Ascending aorta (tissue), 2 donors: ENCODE results near the gene UVSSA. TPM values are rescaled to one million over a fixed set of nuclear protein-coding genes. Genes with fewer than 3 reads are reported as not detected.

Source experiments
- DNase-seq, 2 donors: peaks; one replicate each; pipeline ENCODE4 v3.0.0-alpha.2; 2019; ENCODE audit warnings: low spot score in 2 of 2
- H3K27ac ChIP-seq, 2 donors: fragments of 200-600 bp; sonication (generic); one replicate each; pipeline ENCODE4 v1.5.1; 2016 to 2017; ENCODE audit warnings: mild to moderate bottlenecking in 1 of 2
- H3K27me3 ChIP-seq: fragments of 200-600 bp; sonication (generic); one replicate; pipeline ENCODE4 v1.5.1; 2017
- H3K36me3 ChIP-seq, 2 donors: fragments of 200-600 bp; sonication (generic); one replicate each; pipeline ENCODE4 v1.5.1; 2016
- H3K4me1 ChIP-seq, 2 donors: fragments of 200-600 bp; sonication (generic); one replicate each; pipeline ENCODE4 v1.5.1; 2016 to 2017; ENCODE audit warnings: mild to moderate bottlenecking in 1 of 2
- H3K4me3 ChIP-seq, 2 donors: fragments of 200-600 bp; sonication (generic); one replicate each; pipeline ENCODE4 v1.5.1; 2016 to 2017; ENCODE audit warnings: mild to moderate bottlenecking in 1 of 2
- H3K9me3 ChIP-seq, 2 donors: fragments of 200-600 bp; sonication (generic); one replicate each; pipeline ENCODE4 v1.5.1; 2016
- intact Hi-C: fragments of 100-400 bp; cut with DNase I; formaldehyde crosslinking; loops from one replicate; pipeline ENCODE4 v1.15.1; 2023
- total RNA-seq: library from RNA; depleted of rRNA; stranded (reverse); fragments of >200 nt; gene quantifications from one replicate; pipeline ENCODE4 v1.1.0, GENCODE V29; 2016
- TF ChIP-seq, protein P1 (sequence below), 3 experiments: fragments of 200-600 bp in 2 of 3; fragments of 450-650 bp in 1 of 3; sonication (generic) in 2 of 3; IDR thresholded peaks; one replicate each; pipeline ENCODE4 v1.5.1; 2016 to 2019; ENCODE audit warnings: antibody characterized with exemption in 3 of 3, mild to moderate bottlenecking in 1 of 3, moderate library complexity in 1 of 3

UVSSA gene
- total RNA-seq, 1 donor from 2014 or later = 56.9 TPM

DNA sequence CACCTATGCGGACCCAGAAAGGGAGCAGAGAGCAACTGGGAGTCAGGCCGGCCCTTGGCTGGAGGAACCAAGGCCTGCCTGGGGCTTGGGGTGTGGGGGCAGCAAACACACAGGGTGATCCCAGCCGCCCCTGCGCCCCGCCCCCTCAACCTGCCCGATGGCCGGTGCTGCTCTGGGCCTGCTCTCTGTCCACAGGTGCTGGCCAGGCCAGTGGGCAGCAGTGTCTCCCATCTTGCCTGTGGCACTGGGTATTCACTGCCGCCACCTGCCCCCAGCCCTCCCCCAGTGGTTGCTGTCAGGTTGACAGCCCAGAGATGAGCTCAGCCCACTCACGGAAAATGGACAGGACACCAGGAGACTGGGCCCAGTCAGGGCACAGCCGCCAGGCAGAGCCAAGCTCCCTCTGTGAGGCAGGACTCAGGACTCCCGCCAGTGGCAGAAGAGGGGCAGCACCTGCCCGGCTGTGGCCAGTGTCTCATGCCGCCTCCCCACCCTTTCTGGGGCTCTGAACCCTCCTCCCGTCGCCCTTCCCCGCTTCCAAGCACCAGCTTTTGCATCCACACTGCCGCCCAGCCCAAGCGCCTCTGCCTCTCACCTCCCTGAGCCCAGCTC, 54.5 kb downstream of the UVSSA start:
- H3K4me3 ChIP-seq = no peak overlapping the region
- TF ChIP-seq, protein P1, sequence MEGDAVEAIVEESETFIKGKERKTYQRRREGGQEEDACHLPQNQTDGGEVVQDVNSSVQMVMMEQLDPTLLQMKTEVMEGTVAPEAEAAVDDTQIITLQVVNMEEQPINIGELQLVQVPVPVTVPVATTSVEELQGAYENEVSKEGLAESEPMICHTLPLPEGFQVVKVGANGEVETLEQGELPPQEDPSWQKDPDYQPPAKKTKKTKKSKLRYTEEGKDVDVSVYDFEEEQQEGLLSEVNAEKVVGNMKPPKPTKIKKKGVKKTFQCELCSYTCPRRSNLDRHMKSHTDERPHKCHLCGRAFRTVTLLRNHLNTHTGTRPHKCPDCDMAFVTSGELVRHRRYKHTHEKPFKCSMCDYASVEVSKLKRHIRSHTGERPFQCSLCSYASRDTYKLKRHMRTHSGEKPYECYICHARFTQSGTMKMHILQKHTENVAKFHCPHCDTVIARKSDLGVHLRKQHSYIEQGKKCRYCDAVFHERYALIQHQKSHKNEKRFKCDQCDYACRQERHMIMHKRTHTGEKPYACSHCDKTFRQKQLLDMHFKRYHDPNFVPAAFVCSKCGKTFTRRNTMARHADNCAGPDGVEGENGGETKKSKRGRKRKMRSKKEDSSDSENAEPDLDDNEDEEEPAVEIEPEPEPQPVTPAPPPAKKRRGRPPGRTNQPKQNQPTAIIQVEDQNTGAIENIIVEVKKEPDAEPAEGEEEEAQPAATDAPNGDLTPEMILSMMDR (IDR thresholded peaks at IDR 0.05) = no peak
- H3K36me3 ChIP-seq = no peaks in the 10 kb centered on the region
- peak in 1 of 2 donors; percentile 41 for DNase-seq
- no peaks in the 10 kb centered on the region for H3K9me3 ChIP-seq
- peaks cover 0 to 2% of the 10 kb centered on the region in 2 donors for H3K4me1 ChIP-seq
- intact Hi-C loops = no loop called here
- H3K27me3 ChIP-seq = peaks cover 40% of the 10 kb centered on the region
- H3K27ac ChIP-seq = no peak overlapping the region

DNA sequence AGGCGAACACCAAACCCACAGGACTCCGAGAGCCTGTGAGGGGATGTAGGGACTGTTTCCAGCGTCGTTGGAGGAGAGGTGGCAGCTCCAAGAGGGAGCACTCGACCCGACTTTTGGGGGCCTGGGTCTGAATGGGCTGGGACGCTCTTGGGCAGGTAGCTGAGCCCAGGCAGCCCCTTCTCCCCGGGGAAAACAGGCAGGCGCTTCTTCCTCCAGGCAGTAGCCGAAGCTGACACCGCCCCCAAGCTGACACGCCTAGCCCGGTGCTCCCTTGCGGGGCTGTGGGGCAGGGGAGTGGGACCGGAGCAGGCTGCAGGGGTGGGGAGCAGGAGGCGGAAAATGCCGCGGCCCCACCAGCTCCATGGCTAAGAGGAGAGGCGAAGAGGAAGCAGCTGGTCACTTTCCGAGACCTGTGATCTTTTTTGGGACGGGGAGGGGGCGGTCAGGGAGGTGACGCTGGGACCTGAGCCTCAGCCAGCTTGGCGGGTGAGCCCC, 55.1 kb downstream of the UVSSA start:
- Histone ChIP-seq H3K4me3 (no peak overlapping the region), H3K4me1 (peaks cover 0 to 2% of the 10 kb centered on the region in 2 donors), H3K27me3 (peaks cover 44% of the 10 kb centered on the region), H3K9me3 (no peaks in the 10 kb centered on the region), H3K36me3 (no peaks in the 10 kb centered on the region), H3K27ac (no peak overlapping the region)
- TF ChIP-seq, protein P1 (IDR thresholded peaks at IDR 0.05) = no peak
- peak in 1 of 2 donors; percentile 35 for DNase-seq
- intact Hi-C loops = no loop called here

DNA sequence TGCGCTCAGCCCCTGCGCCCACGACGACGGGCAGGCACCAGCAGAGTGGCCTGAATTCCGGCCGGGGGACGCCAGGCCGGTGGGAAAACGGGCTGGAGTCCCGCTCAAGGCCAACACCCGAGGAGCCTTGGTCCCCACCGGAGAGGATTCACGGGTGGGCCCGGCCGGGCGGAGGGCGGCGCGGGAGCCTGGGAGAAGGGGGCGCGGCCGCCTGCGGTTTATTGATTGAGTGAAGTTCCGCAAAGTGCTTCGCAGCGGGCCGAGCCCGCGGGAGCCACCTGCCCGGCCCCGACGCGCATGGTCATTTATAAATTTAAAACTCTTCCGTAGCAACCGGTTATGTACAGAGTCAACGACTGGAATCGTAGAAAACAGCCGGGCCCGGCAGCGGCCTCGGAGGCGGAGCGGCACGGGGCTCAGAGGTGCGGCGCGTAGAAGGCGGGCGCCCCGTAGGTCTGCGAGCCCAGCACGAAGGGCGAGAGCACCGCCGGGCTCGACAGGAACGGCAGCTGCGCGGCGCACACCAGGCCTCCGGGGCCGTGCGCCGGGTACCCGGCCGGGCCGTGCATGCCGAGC, 55.6 kb downstream of the UVSSA start:
- intact Hi-C loops = no loop called here
- H3K4me1 ChIP-seq = peaks cover 0 to 2% of the 10 kb centered on the region in 2 donors

GRCh38 chr4:1403177-1403583, 56.2 kb downstream of the UVSSA start:
- Histone ChIP-seq H3K4me3 (peak overlapping the region in 1 of 2 donors; percentile 29), H3K27ac (no peak overlapping the region), H3K4me1 (peaks cover 0 to 2% of the 10 kb centered on the region in 2 donors), H3K27me3 (peaks cover 44% of the 10 kb centered on the region), H3K9me3 (no peaks in the 10 kb centered on the region), H3K36me3 (no peaks in the 10 kb centered on the region)
- TF ChIP-seq, protein P1 (IDR thresholded peaks at IDR 0.05) = no peak
- peak in 1 of 2 donors; percentile 54 for DNase-seq
- intact Hi-C loops = no loop called here

More for the DNA sequence above, 55.6 kb downstream of the UVSSA start:
- TF ChIP-seq, protein P1 (IDR thresholded peaks at IDR 0.05) = no peak
- Histone ChIP-seq H3K36me3 (no peaks in the 10 kb centered on the region), H3K27ac (no peak overlapping the region), H3K27me3 (peaks cover 44% of the 10 kb centered on the region), H3K4me3 (no peak overlapping the region), H3K9me3 (no peaks in the 10 kb centered on the region)
- DNase-seq = peak in 1 of 2 donors; percentile 30

GRCh38 chr4:1403591-1404572, 56.9 kb downstream of the UVSSA start:
- no peak overlapping the region for H3K27ac ChIP-seq
- H3K4me3 ChIP-seq = peak overlapping the region in 1 of 2 donors; percentile 29
- peaks cover 0 to 2% of the 10 kb centered on the region in 2 donors for H3K4me1 ChIP-seq
- no peaks in the 10 kb centered on the region for H3K9me3 ChIP-seq
- H3K27me3 ChIP-seq = peaks cover 45% of the 10 kb centered on the region
- intact Hi-C loops = no loop called here
- TF ChIP-seq, protein P1 (IDR thresholded peaks at IDR 0.05) = no peak
- H3K36me3 ChIP-seq = no peaks in the 10 kb centered on the region
- peak in 1 of 2 donors; percentile 48 for DNase-seq
